T47D (cell line): ENCODE data around the gene DNAH3.
A peak's percentile ranks its signal among the peaks of the same experiment; 100 is the strongest.
"Not testable (repeated sequence)": the region's sequence is repeated elsewhere in the genome, so short reads cannot be mapped to it uniquely, and the experiment has no call there.

ENCODE experiments used
- DNase-seq, 2 experiments: peaks; one replicate each; pipeline versions ENCODE4 v3.0.0 to v3.0.0-alpha.2; 2011 to 2012; ENCODE audit warnings: low read depth in 1 of 2, low spot score in 1 of 2
- JUND ChIP-seq: IDR thresholded peaks from 2 replicates; pipeline ENCODE4 v1.6.1; 2012; ENCODE audit warnings: low read depth
- in situ Hi-C: cut with HindIII; loops from 2 replicates; pipeline ENCODE4 v1.10.0; 2016; ENCODE audit warnings: low sequenced_read_pairs, low pct_unique_long_range_greater_than_20kb

DNAH3 gene

GRCh38 chr16:21036471-21036870, 114.2 kb downstream of the DNAH3 start:
- no peak for TF ChIP-seq JUND
- no peak for DNase-seq
- in situ Hi-C loops, result no loop called here

DNA sequence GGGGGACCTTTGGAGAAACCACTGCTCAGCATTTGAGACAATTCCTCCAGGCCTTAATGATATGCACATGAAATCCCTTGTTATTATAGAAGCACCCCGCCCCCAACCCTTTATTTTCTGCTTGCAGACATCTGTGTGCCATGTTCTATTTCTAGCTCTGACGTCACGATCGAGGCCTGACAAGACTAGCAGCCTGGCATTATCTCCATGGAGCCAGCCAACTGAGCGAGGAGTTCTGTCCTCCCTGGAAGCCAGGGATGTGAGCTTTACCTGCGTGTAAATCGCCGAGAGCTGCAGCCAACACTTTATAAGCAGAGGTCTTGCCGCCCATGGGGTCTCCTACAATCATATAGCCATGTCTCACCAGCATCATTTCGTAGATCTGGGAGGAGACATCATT, 116.9 kb downstream of the DNAH3 start:
- no peak for DNase-seq
- no peak for TF ChIP-seq JUND
- in situ Hi-C loops, result no loop called here

DNA sequence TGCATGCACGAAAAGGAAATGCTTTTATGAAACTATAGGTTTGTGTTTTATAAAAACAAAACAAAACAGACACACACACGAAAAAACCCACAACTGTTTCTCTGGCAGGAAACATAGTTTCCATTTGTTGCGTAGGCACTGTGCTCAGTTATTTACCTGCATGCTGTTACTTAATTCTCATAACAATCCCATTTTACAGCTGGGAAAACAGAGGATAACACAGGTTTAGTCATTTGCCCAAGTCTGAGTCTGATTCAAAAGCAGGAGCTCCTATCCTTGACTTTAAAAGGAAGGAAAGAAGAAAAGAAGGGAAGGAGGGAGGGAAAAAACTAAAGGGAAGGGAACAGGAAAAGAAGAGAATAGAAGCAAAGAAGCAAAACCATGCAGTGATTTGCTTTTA, 117.4 kb downstream of the DNAH3 start:
- DNase-seq, result no peak
- in situ Hi-C loops, result no loop called here
- no peak for TF ChIP-seq JUND

DNA sequence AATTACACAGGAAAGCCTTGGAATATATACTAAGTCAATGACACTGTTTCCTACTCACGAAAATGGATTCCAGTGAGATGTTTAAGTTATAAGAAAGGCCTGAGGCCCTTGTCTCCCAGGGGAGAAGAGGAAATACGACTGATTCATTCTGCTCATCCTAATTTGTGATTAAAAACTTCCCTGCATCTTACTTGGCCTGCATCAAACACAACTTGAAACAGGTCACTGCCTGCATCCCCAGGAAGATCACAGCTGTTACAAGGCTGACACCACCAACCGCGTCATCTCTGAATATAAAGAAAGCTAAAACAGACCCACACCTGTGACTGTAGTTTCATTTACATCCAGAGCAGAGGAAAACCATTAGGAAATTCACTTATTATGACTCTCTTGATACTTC, 121.9 kb downstream of the DNAH3 start:
- no peak for TF ChIP-seq JUND
- no peak for DNase-seq
- in situ Hi-C loops, result no loop called here

DNA sequence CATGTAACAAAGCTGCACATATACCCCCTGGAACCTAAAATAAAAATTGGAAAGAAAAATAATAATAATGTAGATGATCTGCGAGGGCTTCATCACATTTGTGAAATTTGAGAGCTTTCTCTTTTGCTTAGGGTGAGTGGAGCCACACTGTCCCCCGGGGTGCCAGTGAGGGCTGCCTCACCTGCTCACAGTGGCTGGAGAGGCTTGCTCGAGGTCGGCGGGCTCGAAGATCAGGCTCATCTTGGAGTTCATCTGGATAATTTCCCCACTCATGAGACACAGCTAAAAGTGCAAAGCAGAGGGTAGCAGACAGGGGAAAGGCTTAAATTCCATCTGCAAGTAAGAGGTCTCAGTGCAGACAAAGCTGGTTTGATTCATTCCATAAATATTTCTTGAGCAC, 123.8 kb downstream of the DNAH3 start:
- in situ Hi-C loops, result no loop called here
- DNase-seq, result no peak
- TF ChIP-seq JUND, result no peak

DNA sequence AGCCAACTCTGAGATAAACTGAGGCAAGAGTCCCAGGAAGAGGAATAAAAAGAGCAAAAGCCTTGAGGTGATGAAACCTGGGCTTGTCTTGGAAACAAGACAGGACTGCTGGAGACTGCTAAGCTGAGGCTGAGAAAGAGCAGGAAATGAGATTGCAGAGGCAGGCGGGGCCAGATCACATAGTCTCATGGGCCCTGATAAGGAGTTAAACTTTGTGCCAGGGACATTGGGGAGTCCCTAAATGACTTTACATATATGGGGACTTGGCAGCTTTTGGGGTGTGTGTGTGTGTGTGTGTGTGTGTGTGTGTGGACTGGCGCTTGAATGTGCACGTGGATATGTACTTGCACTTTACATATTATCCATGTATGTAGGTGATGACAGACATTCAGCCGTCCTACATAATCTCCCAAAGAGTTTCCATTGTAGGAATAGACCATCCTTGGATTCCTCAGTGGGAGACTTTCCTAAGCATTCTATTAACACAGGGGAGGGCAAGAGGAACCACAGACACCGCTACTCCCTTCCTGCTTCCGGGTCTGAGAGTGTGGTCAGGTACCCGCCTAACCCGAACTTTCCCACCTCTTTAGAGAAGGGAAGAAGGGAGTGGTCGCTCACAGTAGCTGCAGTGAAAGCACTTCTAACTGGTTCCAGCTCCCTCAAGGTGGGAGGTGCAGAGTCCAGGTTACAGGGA, 127.0 kb downstream of the DNAH3 start:
- no peak for DNase-seq
- TF ChIP-seq JUND, result no peak
- in situ Hi-C loops, result no loop called here

GRCh38 chr16:21021316-21021715, 129.3 kb downstream of the DNAH3 start:
- DNase-seq, result no peak
- in situ Hi-C loops, result no loop called here
- TF ChIP-seq JUND, result no peak

GRCh38 chr16:21009815-21010214, 140.8 kb downstream of the DNAH3 start:
- no peak for DNase-seq
- in situ Hi-C loops, result no loop called here
- TF ChIP-seq JUND, result no peak

- no peak for TF ChIP-seq JUND
- in situ Hi-C loops, result no loop called here
- no peak for DNase-seq
Measured at GRCh38 chr16:21005008-21005407, 145.6 kb downstream of the DNAH3 start.

- in situ Hi-C loops, result no loop called here
- peak in 1 of 2 experiments; percentile 52 for DNase-seq
- no peak for TF ChIP-seq JUND
Measured at GRCh38 chr16:21001262-21001661, 149.4 kb downstream of the DNAH3 start.

DNA sequence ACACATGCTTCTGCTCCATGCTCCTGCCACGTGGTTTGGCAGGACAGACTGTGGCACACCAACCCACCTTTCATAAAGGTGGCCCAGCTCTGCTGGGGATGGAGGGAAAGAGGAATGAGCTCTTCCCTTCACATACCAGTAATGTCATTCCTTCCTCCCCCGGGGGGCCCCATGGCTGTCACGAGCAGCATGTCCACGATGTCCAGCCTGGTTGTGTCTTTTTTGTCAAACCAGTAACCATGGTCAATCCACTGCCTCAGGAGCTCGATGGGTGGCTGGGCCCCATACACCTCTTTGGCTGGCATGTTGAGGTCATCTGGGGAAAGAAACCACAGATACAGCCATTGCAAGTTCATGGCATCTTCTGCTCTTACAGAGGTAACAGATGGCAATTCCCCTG, 153.5 kb downstream of the DNAH3 start:
- TF ChIP-seq JUND, result no peak
- DNase-seq, result no peak
- in situ Hi-C loops, result no loop called here

DNA sequence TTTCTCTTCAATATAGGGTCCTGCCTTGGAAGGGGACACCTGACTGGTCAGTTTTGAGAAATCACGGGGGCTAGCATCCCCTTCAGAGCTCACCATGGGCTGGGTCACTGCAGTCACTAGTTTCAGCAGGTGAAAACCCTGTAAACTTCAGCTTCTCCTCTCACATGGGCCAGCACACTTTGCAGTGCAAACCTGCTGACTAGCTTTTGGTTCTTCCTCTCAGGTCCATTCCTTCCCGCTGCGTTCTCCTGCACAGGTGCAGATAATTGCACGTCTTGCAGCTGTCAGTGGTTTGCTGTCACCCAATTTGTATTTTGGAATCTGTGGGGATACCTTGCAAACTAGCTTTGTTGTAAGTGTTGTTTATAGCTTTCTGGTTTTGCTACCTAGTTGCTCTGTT, 154.9 kb downstream of the DNAH3 start:
- no peak for TF ChIP-seq JUND
- no peak for DNase-seq
- in situ Hi-C loops, result no loop called here

GRCh38 chr16:20989496-20990070, 161.1 kb downstream of the DNAH3 start:
- DNase-seq, in situ Hi-C loops: not testable (repeated sequence)

DNA sequence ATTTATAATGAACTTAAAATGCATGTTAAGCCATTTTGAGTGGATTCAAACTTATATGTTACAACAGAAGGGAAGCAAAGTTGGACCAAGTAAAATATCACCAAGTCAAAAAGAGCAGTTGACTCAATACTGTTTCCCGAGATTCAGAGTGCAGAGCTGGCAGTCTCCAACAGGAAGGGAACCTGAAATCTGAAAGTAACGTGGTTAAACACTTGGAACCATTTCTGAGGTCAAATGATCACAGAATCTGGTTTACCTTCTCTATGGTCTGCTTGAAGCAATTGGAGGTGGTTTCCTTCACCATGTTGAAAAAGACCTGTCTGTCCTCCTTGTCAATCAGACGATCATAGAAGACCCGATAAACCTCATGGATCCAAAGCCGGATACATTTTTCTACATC, 163.6 kb downstream of the DNAH3 start:
- in situ Hi-C loops, result no loop called here
- TF ChIP-seq JUND, result no peak
- DNase-seq, result no peak
